Nephron (organoid): ENCODE data around the gene CXCL3.

Source experiments
- H3K27ac Mint-ChIP-seq, 3 experiments: 2 replicates each; pipeline ENCODE4 v1.8.0; 2020; ENCODE audit warnings: mixed read lengths in 3 of 3, mild to moderate bottlenecking in 2 of 3, moderate library complexity in 1 of 3
- H3K27me3 Mint-ChIP-seq: 2 replicates; pipeline ENCODE4 v1.8.0; 2021; ENCODE audit warnings: low read depth, mild to moderate bottlenecking, moderate library complexity, mixed read lengths
- H3K36me3 Mint-ChIP-seq: 2 replicates; pipeline ENCODE4 v1.8.0; 2020; ENCODE audit warnings: low read depth, mixed read lengths
- H3K4me1 Mint-ChIP-seq: 2 replicates; pipeline ENCODE4 v1.8.0; 2020; ENCODE audit warnings: mixed read lengths
- H3K4me3 Mint-ChIP-seq, 3 experiments: 2 replicates each; pipeline ENCODE4 v1.8.0; 2020; ENCODE audit warnings: mild to moderate bottlenecking in 3 of 3, mixed read lengths in 3 of 3, moderate library complexity in 2 of 3
- H3K9me3 Mint-ChIP-seq: 2 replicates; pipeline ENCODE4 v1.8.0; 2020; ENCODE audit warnings: mixed read lengths
- CTCF ChIP-seq, 3 experiments: fragments of 200-600 bp; sonication (generic); IDR thresholded peaks; one replicate each; pipeline ENCODE4 v1.5.0; 2021; ENCODE audit warnings: antibody characterized with exemption in 3 of 3; ENCODE audit not compliant: unreplicated experiment in 3 of 3

CXCL3 gene

GRCh38 chr4:74073358-74073757, 34.9 kb upstream of the CXCL3 start:
- no peak for TF ChIP-seq CTCF (IDR thresholded peaks at IDR 0.05; ENCODE audit: unreplicated experiment in 3 of 3)
- no peak overlapping the region for H3K4me3 Mint-ChIP-seq
- H3K27ac Mint-ChIP-seq, result no peak overlapping the region
- H3K4me1 Mint-ChIP-seq, result no peaks in the 10 kb centered on the region
- H3K36me3 Mint-ChIP-seq, result no peaks in the 10 kb centered on the region
- no peaks in the 10 kb centered on the region for H3K27me3 Mint-ChIP-seq
- H3K9me3 Mint-ChIP-seq, result no peaks in the 10 kb centered on the region

- no peak for TF ChIP-seq CTCF (IDR thresholded peaks at IDR 0.05; ENCODE audit: unreplicated experiment in 3 of 3)
- H3K4me3 Mint-ChIP-seq, result no peak overlapping the region
Observed at GRCh38 chr4:74072739-74073138, 34.2 kb upstream of the CXCL3 start.

GRCh38 chr4:74067586-74067985, 29.1 kb upstream of the CXCL3 start:
- H3K4me3 Mint-ChIP-seq, result no peak overlapping the region
- no peak overlapping the region for H3K27ac Mint-ChIP-seq
- no peaks in the 10 kb centered on the region for H3K9me3 Mint-ChIP-seq
- H3K27me3 Mint-ChIP-seq, result no peaks in the 10 kb centered on the region
- H3K4me1 Mint-ChIP-seq, result no peaks in the 10 kb centered on the region
- TF ChIP-seq CTCF (IDR thresholded peaks at IDR 0.05; ENCODE audit: unreplicated experiment in 3 of 3), result no peak
- no peaks in the 10 kb centered on the region for H3K36me3 Mint-ChIP-seq

More at GRCh38 chr4:74072739-74073138, 34.2 kb upstream of the CXCL3 start:
- H3K4me1 Mint-ChIP-seq, result no peaks in the 10 kb centered on the region
- H3K27me3 Mint-ChIP-seq, result no peaks in the 10 kb centered on the region
- no peaks in the 10 kb centered on the region for H3K9me3 Mint-ChIP-seq
- H3K27ac Mint-ChIP-seq, result no peak overlapping the region
- no peaks in the 10 kb centered on the region for H3K36me3 Mint-ChIP-seq

- Mint-ChIP-seq H3K4me1 (no peaks in the 10 kb centered on the region), H3K9me3 (no peaks in the 10 kb centered on the region), H3K36me3 (no peaks in the 10 kb centered on the region), H3K4me3 (no peak overlapping the region), H3K27ac (no peak overlapping the region), H3K27me3 (no peaks in the 10 kb centered on the region)
- TF ChIP-seq CTCF (IDR thresholded peaks at IDR 0.05; ENCODE audit: unreplicated experiment in 3 of 3), result no peak
Observed at GRCh38 chr4:74066232-74066631, 27.7 kb upstream of the CXCL3 start.

- H3K36me3 Mint-ChIP-seq, result no peaks in the 10 kb centered on the region
- H3K9me3 Mint-ChIP-seq, result no peaks in the 10 kb centered on the region
- no peaks in the 10 kb centered on the region for H3K4me1 Mint-ChIP-seq
- no peaks in the 10 kb centered on the region for H3K27me3 Mint-ChIP-seq
- H3K27ac Mint-ChIP-seq, result no peak overlapping the region
- no peak overlapping the region for H3K4me3 Mint-ChIP-seq
- TF ChIP-seq CTCF (IDR thresholded peaks at IDR 0.05; ENCODE audit: unreplicated experiment in 3 of 3), result no peak
Observed at GRCh38 chr4:74065115-74065642, 26.7 kb upstream of the CXCL3 start.

GRCh38 chr4:74063859-74064258, 25.4 kb upstream of the CXCL3 start:
- no peaks in the 10 kb centered on the region for H3K9me3 Mint-ChIP-seq
- TF ChIP-seq CTCF (IDR thresholded peaks at IDR 0.05; ENCODE audit: unreplicated experiment in 3 of 3), result no peak
- no peaks in the 10 kb centered on the region for H3K36me3 Mint-ChIP-seq
- H3K27me3 Mint-ChIP-seq, result no peaks in the 10 kb centered on the region
- no peaks in the 10 kb centered on the region for H3K4me1 Mint-ChIP-seq
- H3K4me3 Mint-ChIP-seq, result no peak overlapping the region
- no peak overlapping the region for H3K27ac Mint-ChIP-seq
